ENCODE measurements around the gene METTL5.

Gene METTL5

DNA sequence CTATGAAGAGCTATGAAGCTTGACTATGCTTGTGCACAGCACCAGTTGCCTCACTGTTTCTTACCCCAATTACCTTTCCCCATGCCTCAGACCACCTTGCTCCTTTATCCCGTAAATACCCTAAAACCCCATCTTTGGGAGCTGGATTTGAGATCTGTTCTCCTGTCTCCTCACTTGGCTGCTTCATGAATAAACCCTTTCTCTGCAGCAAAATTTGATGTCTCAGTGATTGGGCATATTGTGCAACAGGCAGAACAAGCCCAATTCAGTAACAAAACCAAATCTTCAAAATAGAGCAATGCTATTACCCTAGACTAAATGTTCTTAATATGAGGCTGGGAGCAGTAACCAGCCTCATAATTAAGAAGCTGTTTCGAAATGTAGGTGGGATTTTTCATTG, 29.5 kb downstream of the METTL5 start:
- TF ChIP-seq YY1 (IDR thresholded peaks at IDR 0.05; ENCODE audit: low read depth): no peak
- TF ChIP-seq CEBPB (IDR thresholded peaks at IDR 0.05): no peak
- no peak for TF ChIP-seq TEAD4 (IDR thresholded peaks at IDR 0.05)
- TF ChIP-seq TCF12 (IDR thresholded peaks at IDR 0.05; ENCODE audit: low read depth): no peak
- TF ChIP-seq USF1 (IDR thresholded peaks at IDR 0.05): no peak
- TF ChIP-seq EGR1 (IDR thresholded peaks at IDR 0.05): no peak
- TF ChIP-seq, protein P1, sequence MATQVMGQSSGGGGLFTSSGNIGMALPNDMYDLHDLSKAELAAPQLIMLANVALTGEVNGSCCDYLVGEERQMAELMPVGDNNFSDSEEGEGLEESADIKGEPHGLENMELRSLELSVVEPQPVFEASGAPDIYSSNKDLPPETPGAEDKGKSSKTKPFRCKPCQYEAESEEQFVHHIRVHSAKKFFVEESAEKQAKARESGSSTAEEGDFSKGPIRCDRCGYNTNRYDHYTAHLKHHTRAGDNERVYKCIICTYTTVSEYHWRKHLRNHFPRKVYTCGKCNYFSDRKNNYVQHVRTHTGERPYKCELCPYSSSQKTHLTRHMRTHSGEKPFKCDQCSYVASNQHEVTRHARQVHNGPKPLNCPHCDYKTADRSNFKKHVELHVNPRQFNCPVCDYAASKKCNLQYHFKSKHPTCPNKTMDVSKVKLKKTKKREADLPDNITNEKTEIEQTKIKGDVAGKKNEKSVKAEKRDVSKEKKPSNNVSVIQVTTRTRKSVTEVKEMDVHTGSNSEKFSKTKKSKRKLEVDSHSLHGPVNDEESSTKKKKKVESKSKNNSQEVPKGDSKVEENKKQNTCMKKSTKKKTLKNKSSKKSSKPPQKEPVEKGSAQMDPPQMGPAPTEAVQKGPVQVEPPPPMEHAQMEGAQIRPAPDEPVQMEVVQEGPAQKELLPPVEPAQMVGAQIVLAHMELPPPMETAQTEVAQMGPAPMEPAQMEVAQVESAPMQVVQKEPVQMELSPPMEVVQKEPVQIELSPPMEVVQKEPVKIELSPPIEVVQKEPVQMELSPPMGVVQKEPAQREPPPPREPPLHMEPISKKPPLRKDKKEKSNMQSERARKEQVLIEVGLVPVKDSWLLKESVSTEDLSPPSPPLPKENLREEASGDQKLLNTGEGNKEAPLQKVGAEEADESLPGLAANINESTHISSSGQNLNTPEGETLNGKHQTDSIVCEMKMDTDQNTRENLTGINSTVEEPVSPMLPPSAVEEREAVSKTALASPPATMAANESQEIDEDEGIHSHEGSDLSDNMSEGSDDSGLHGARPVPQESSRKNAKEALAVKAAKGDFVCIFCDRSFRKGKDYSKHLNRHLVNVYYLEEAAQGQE (IDR thresholded peaks at IDR 0.05; ENCODE audit: low read depth): no peak
- TF ChIP-seq TAF1 (IDR thresholded peaks at IDR 0.05; ENCODE audit: low read depth): no peak
- TF ChIP-seq FOXM1 (IDR thresholded peaks at IDR 0.05; ENCODE audit: borderline replicate concordance, low read depth): no peak
- no peak for TF ChIP-seq ZBTB7A (IDR thresholded peaks at IDR 0.05; ENCODE audit: low read depth)
- TF ChIP-seq NFIC (IDR thresholded peaks at IDR 0.05): no peak

DNA sequence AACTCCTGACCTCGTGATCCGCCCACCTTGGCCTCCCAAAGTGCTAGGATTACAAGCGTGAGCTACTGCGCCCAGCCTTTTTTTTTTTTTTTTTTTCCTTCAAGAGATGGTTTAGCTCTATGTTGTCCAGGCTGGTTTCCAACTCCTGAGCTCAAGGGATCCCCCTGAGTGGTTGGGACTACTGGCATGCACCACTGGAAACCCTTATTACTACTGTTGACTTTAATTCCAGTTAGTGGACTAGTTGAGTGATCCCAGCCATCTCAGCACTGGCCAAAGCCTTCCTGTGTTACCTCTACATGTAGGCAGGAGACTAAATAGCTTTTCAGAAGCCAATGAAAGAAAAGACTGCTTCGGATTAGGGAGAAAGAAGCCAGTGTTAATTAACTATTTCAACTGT, 34.1 kb downstream of the METTL5 start:
- TF ChIP-seq YY1 (IDR thresholded peaks at IDR 0.05; ENCODE audit: low read depth): no peak
- TF ChIP-seq, protein P1 (IDR thresholded peaks at IDR 0.05; ENCODE audit: low read depth): no peak

DNA sequence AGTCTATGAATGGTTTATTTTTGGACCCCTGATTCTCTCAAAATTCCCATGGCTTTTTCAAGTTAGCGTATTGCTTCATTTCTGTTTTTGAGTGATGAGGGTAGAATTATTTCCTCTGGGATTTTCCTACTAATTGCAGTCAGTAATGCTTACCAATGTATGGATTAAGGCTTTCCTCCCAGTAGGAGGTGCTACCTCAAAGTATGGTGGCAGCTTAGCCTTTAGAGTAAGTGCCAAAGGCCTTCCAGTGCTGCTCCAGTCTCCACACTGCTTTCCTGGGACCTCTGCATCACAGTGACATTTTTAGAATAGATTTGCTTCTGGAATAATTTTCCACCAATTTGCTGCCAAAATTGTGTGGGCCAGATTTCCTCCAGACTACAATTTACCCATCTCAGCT, 42.2 kb downstream of the METTL5 start:
- TF ChIP-seq RAD21 (IDR thresholded peaks at IDR 0.05; ENCODE audit: low read depth) (no peak), TCF12 (IDR thresholded peaks at IDR 0.05; ENCODE audit: low read depth) (no peak), MAX (IDR thresholded peaks at IDR 0.05) (no peak), TAF1 (IDR thresholded peaks at IDR 0.05; ENCODE audit: low read depth) (no peak), EP300 (IDR thresholded peaks at IDR 0.05; ENCODE audit: borderline replicate concordance) (no peak), YY1 (IDR thresholded peaks at IDR 0.05; ENCODE audit: low read depth) (no peak), ZBTB7A (IDR thresholded peaks at IDR 0.05; ENCODE audit: low read depth) (no peak), NFIC (IDR thresholded peaks at IDR 0.05) (no peak), CREB1 (IDR thresholded peaks at IDR 0.05; ENCODE audit: low read depth) (no peak), CEBPB (IDR thresholded peaks at IDR 0.05) (no peak), EGR1 (IDR thresholded peaks at IDR 0.05) (no peak), USF1 (IDR thresholded peaks at IDR 0.05) (no peak), TEAD4 (IDR thresholded peaks at IDR 0.05) (no peak), FOXM1 (IDR thresholded peaks at IDR 0.05; ENCODE audit: borderline replicate concordance, low read depth) (no peak)
- TF ChIP-seq, protein P1 (IDR thresholded peaks at IDR 0.05; ENCODE audit: low read depth): no peak

DNA sequence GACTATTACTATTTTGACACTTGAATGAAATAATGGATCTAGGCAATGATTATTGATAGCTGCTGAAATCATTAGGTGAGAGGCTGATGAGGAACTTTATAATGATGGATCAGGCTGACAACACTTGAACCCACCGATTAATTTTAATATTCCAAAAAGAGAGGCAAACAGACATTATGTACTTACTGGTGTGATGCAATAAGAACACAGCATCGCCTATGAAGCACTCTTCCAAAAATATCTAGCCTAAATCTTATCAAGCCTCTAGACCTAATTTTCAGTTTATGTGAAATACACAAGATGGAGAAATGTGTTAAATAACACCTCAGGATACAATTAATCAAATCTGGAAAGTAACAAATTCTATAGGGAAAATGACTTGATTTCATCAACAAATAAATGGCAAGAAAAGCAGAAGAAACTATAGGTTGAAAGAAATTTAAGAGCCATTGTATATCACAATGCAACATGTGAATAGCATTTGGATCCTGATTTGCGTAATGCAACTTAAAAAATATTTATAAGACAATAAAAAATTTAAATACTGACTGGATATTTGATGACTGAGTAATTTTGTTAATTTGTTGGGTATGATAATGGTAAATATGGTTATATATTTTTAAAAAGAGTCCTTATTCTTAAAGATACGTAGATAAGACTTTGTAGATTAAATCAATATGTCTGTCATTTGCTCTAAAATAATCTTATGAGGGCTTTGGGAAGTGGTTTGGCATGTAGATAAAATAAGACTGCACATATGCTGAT, 43.3 kb downstream of the METTL5 start:
- no peak for TF ChIP-seq USF1 (IDR thresholded peaks at IDR 0.05)
- TF ChIP-seq TAF1 (IDR thresholded peaks at IDR 0.05; ENCODE audit: low read depth): no peak
- TF ChIP-seq TEAD4 (IDR thresholded peaks at IDR 0.05): no peak
- TF ChIP-seq, protein P1 (IDR thresholded peaks at IDR 0.05; ENCODE audit: low read depth): no peak
- no peak for TF ChIP-seq TCF12 (IDR thresholded peaks at IDR 0.05; ENCODE audit: low read depth)
- TF ChIP-seq MAX (IDR thresholded peaks at IDR 0.05): no peak
- TF ChIP-seq YY1 (IDR thresholded peaks at IDR 0.05; ENCODE audit: low read depth): no peak
- TF ChIP-seq CEBPB (IDR thresholded peaks at IDR 0.05): no peak
- no peak for TF ChIP-seq FOXM1 (IDR thresholded peaks at IDR 0.05; ENCODE audit: borderline replicate concordance, low read depth)

Measured in Ishikawa (cell line).